H1 (cell line): Measurements from ENCODE around the gene CAMTA1. TPM values are rescaled to one million over a fixed set of nuclear protein-coding genes. Genes with fewer than 3 reads are reported as not detected.

Experiments used
- EGR1 ChIP-seq: IDR thresholded peaks from 2 replicates; pipeline ENCODE4 v1.6.1; 2011; ENCODE audit warnings: low read depth, low read length, borderline replicate concordance
- EZH2 ChIP-seq: fragments of 200-600 bp; sonication (generic); IDR thresholded peaks from 2 replicates; pipeline ENCODE4 v1.7.1; 2012; ENCODE audit warnings: low read depth, mild to moderate bottlenecking, moderate library complexity, low read length, inconsistent platforms; ENCODE audit not compliant: severe bottlenecking
- GTF2F1 ChIP-seq: IDR thresholded peaks from 2 replicates; pipeline ENCODE4 v1.6.1; 2012; ENCODE audit warnings: low read depth, low read length, improper control_type of control experiment, borderline replicate concordance
- POLR2AphosphoS5 ChIP-seq: IDR thresholded peaks from 2 replicates; pipeline ENCODE4 v1.6.1; 2011; ENCODE audit warnings: low read depth, low read length
- POU5F1 ChIP-seq: IDR thresholded peaks from 2 replicates; pipeline ENCODE4 v1.6.1; 2011; ENCODE audit warnings: low read depth, mild to moderate bottlenecking, low read length, moderate library complexity
- ZNF274 ChIP-seq: IDR thresholded peaks from 2 replicates; pipeline ENCODE4 v1.7.0; 2012; ENCODE audit warnings: low read length, borderline replicate concordance; ENCODE audit errors: extremely low read depth
- polyA plus RNA-seq, 7 experiments: library from polyadenylated mRNA; depleted of rRNA in 3 of 7; stranded (reverse) in 5 of 7; unstranded in 2 of 7; fragments of >200 nt in 5 of 7; fragments of 200-250 nt in 2 of 7; gene quantifications; 1 replicate in 5 of 7; 2 replicates in 1 of 7; 4 replicates in 1 of 7; pipeline versions ENCODE4 v1.2.1 to v1.2.3, GENCODE V29; 2011 to 2013; ENCODE audit warnings: missing spikeins in 2 of 7, mixed read lengths in 2 of 7
- total RNA-seq: library from RNA; stranded (reverse); fragmentation: NEBNext Ultra II Directional; extraction: Animal tissue kit (Norgen Biotek cat#: 25700); gene quantifications from 2 replicates; pipeline ENCODE4 v1.2.1, GENCODE V29; 2021

CAMTA1 gene
- total and polyA plus RNA-seq, 2 of the 8 experiments (the other 6 are each of a cell fraction or from before 2014, with no cell fraction given) = 65.0 to 119 TPM

DNA sequence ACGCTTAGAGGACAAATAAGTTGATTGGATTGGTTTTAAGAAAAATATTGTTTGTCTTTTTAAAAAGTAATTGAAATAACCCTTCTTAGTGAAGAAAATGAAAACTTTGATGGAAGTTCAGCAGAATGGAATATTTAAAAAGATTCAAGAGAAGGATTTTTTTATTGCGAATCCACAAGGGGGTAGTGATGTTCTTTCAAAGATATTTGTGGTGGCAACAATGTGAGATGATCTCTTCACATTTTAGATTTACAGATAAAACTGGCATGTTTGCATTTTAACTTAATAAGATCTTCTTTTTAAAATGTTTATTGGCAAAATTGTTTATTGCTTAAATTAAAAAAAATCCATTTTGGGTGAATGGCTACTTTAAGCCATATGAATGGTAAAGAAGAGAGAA, 8.9 kb downstream of the CAMTA1 start (continued):
- TF ChIP-seq GTF2F1 (no peak), ZNF274 (no peak), POU5F1 (no peak), POLR2AphosphoS5 (no peak), EGR1 (no peak), EZH2 (no peak)
